ENCODE results near the gene ZNF432. TPM values are rescaled to one million over a fixed set of nuclear protein-coding genes. Genes with fewer than 3 reads are reported as not detected.
A peak's percentile ranks its signal among the peaks of the same experiment; 100 is the strongest.

ZNF432 gene
- total RNA-seq, 1 donor from 2014 or later, result 23.3 TPM

DNA sequence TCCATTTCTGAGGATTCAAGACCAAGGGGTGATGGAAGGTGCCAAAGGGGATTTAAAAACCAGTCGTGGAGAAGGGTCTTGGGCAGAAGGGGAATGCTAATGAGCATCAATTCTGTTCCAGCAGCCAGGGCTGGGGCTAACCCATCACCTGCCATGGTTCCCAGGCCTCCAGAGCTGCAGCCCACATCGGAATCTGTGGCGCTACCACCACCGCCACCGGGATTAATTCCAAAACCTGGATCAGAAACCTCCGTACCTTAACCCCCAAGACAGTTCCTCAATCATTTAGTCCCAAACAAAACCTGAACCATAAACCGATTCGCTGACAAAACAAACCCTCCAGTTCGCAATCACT is 41.2 kb downstream of the ZNF432 start:
- Histone ChIP-seq H3K9ac (peak overlapping the region; percentile 60), H3K4me1 (no peaks in the 10 kb centered on the region), H3K4me3 (peak overlapping the region; percentile 87), H3K27ac (no peak overlapping the region), H2AFZ (replicated peaks) (peak overlapping the region; percentile 100), H3K36me3 (no peaks in the 10 kb centered on the region), H3K79me2 (ENCODE audit: low read depth) (peaks cover 28% of the 10 kb centered on the region), H3K27me3 (no peaks in the 10 kb centered on the region), H3F3A (ENCODE audit: low read depth) (no peaks in the 10 kb centered on the region), H4K20me1 (ENCODE audit: low read depth) (no peaks in the 10 kb centered on the region), H3K4me2 (peak overlapping the region; percentile 82), H3K9me3 (ENCODE audit: low read depth) (peaks cover 7% of the 10 kb centered on the region)
- DNase-seq (ENCODE audit: low spot score), result peak; percentile 53
- peaks cover 70% of the 10 kb centered on the region for H3K9me3 Mint-ChIP-seq
- H3K27me3 Mint-ChIP-seq (ENCODE audit: insufficient read depth, low read depth), result peaks cover 4% of the 10 kb centered on the region
- TF ChIP-seq EZH2 (IDR thresholded peaks at IDR 0.05) (no peak), EZH2phosphoT487 (IDR thresholded peaks at IDR 0.05) (no peak)
- TF ChIP-seq, protein P1, sequence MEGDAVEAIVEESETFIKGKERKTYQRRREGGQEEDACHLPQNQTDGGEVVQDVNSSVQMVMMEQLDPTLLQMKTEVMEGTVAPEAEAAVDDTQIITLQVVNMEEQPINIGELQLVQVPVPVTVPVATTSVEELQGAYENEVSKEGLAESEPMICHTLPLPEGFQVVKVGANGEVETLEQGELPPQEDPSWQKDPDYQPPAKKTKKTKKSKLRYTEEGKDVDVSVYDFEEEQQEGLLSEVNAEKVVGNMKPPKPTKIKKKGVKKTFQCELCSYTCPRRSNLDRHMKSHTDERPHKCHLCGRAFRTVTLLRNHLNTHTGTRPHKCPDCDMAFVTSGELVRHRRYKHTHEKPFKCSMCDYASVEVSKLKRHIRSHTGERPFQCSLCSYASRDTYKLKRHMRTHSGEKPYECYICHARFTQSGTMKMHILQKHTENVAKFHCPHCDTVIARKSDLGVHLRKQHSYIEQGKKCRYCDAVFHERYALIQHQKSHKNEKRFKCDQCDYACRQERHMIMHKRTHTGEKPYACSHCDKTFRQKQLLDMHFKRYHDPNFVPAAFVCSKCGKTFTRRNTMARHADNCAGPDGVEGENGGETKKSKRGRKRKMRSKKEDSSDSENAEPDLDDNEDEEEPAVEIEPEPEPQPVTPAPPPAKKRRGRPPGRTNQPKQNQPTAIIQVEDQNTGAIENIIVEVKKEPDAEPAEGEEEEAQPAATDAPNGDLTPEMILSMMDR (IDR thresholded peaks at IDR 0.05), result no peak
- peaks cover 29% of the 10 kb centered on the region for H3K36me3 Mint-ChIP-seq
- H3K4me3 Mint-ChIP-seq, result peak overlapping the region; percentile 98
- H3K4me1 Mint-ChIP-seq, result peaks cover 16% of the 10 kb centered on the region
- H3K27ac Mint-ChIP-seq, result peak overlapping the region; percentile 99

DNA sequence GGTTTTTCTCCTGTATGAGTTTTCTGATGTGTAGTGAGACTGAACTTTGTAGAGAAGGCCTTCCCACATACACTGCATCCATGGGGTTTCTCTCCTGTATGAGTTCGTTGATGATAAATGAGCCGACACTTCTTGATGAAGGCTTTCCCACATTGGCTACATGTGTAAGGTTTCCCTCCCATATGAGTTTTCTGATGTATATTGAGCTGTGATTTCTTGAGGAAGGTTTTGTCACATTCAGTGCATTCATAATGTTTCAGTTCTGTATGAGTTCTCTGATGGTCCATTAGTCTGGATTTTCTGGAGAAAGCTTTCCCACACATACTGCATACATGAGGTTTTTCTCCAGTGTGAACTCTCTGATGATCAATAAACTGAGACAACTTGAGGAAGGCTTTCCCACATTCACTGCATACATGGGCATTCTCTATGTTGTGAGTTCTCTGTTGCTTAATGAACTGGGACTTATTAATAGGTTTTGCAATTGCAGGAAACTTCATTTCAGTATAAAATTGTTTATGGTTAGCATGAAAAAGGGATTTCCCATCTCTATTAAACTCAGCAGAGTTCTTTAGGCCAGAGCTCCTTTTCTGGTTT is 54.5 kb downstream of the ZNF432 start:
- Mint-ChIP-seq H3K36me3 (peaks cover 75% of the 10 kb centered on the region), H3K27ac (no peak overlapping the region)
- TF ChIP-seq EZH2phosphoT487 (IDR thresholded peaks at IDR 0.05) (no peak), EZH2 (IDR thresholded peaks at IDR 0.05) (no peak)
- TF ChIP-seq, protein P1 (IDR thresholded peaks at IDR 0.05), result no peak

DNA sequence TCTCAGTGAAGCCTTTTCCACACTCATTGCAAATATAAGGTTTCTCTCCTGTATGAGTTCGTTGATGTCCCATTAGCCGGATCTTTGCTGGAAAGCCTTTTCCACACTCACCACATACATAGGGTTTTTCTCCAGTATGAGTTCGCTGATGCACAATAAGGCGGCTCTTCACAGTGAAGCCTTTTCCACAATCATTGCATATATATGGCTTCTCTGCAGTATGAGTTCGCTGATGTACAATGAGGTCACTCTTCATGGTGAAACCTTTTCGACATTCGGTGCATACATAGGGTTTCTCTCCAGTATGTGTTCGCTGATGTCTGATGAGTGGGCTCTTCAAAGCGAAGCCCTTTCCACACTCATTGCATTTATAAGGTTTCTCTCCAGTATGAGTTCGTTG is 55.2 kb downstream of the ZNF432 start:
- H3K27ac ChIP-seq, result no peak overlapping the region
- H3K36me3 ChIP-seq, result peaks cover 50% of the 10 kb centered on the region

More for the DNA sequence above, 54.5 kb downstream of the ZNF432 start:
- Histone ChIP-seq H3K4me2 (no peak overlapping the region), H3K79me2 (ENCODE audit: low read depth) (no peaks in the 10 kb centered on the region), H3K4me1 (no peaks in the 10 kb centered on the region), H3K9ac (no peak overlapping the region), H3K4me3 (no peak overlapping the region), H3K36me3 (peaks cover 57% of the 10 kb centered on the region), H2AFZ (replicated peaks) (no peak overlapping the region), H3K27ac (no peak overlapping the region), H3K27me3 (no peaks in the 10 kb centered on the region), H3K9me3 (ENCODE audit: low read depth) (peaks cover 63% of the 10 kb centered on the region), H4K20me1 (ENCODE audit: low read depth) (no peaks in the 10 kb centered on the region), H3F3A (ENCODE audit: low read depth) (no peaks in the 10 kb centered on the region)
- Mint-ChIP-seq H3K4me1 (no peaks in the 10 kb centered on the region), H3K4me3 (no peak overlapping the region), H3K27me3 (ENCODE audit: insufficient read depth, low read depth) (no peaks in the 10 kb centered on the region), H3K9me3 (peaks cover 81% of the 10 kb centered on the region)
- no peak for DNase-seq (ENCODE audit: low spot score)

More for the DNA sequence above, 55.2 kb downstream of the ZNF432 start:
- Histone ChIP-seq H3K9ac (no peak overlapping the region), H4K20me1 (ENCODE audit: low read depth) (no peaks in the 10 kb centered on the region), H3K4me1 (no peaks in the 10 kb centered on the region), H3K27me3 (no peaks in the 10 kb centered on the region), H3F3A (ENCODE audit: low read depth) (no peaks in the 10 kb centered on the region), H3K9me3 (ENCODE audit: low read depth) (peaks cover 56% of the 10 kb centered on the region), H3K4me3 (no peak overlapping the region), H3K4me2 (no peak overlapping the region), H3K79me2 (ENCODE audit: low read depth) (no peaks in the 10 kb centered on the region), H2AFZ (replicated peaks) (no peak overlapping the region)
- DNase-seq (ENCODE audit: low spot score), result no peak
- Mint-ChIP-seq H3K27me3 (ENCODE audit: insufficient read depth, low read depth) (no peaks in the 10 kb centered on the region), H3K4me1 (no peaks in the 10 kb centered on the region), H3K9me3 (peaks cover 80% of the 10 kb centered on the region), H3K4me3 (no peak overlapping the region), H3K27ac (no peak overlapping the region), H3K36me3 (peaks cover 74% of the 10 kb centered on the region)
- TF ChIP-seq EZH2phosphoT487 (IDR thresholded peaks at IDR 0.05), result no peak
- TF ChIP-seq EZH2 (IDR thresholded peaks at IDR 0.05), result no peak
